Measurements from ENCODE around the gene DRAM2. TPM values are rescaled to one million over a fixed set of nuclear protein-coding genes. Genes with fewer than 3 reads are reported as not detected.

Gene DRAM2
- total RNA-seq, result 10 to 100 TPM; 59.8 to 62.1 TPM
- long read RNA-seq, transcript DRAM2-208 (9 exons, 1,872 nt), result major isoform, 21 of 78 reads
- long read RNA-seq, partial matches to known transcripts, result 0 of 78 reads
- long read RNA-seq, other reads (novel, unspliced or antisense), result 57 of 78 reads

DNA sequence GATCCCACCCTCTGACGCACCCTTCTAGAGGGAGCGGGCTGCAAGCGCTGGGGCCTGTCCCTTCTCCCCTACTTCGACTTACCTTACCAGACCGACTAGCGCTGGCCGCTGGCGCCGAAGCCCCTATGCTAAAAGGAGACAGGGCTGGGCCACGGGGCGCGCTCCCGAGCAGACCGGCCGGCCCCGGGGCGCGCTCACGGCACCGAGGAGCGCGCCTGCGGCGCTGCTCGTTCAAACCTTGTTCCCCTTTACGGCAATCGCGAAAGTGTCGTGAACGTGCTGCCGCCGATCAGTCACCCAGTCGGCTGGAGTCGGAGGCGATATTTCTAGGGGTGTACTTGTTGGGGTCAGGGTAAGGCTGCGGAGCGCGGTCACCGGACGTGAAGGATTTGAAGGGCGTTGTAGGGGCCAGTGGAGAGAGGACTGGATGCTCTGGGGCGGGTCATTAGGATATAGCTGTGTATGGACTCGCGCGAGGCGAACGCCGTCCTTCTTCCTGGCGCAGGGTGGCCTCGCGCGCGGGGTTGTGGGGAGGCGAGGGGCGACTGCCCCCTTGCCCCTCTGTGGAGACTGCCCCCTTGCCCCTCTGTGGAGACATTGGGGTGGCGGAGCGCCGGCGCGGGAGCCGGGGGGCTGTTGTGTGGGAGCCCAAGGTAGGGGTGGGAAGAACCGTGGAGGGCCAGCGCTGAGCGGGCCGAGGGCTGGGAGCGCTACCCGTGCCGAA, at the start of gene DRAM2, which contains the start of gene CEPT1:
Gene DRAM2, minus strand, starts transcription at position 138 of the 724 bp plus-strand sequence. CDS start 8,539 bp downstream, outside the sequence.
Gene CEPT1, plus strand, starts transcription at position 268 of the 724 bp plus-strand sequence. CDS start 7,492 bp downstream, outside the sequence.
- ATAC-seq (peak; percentile 94), DNase-seq (peak; percentile 99 to 100)
- intact Hi-C loops (cut with DNase I, micrococcal nuclease), result no loop called here

DNA sequence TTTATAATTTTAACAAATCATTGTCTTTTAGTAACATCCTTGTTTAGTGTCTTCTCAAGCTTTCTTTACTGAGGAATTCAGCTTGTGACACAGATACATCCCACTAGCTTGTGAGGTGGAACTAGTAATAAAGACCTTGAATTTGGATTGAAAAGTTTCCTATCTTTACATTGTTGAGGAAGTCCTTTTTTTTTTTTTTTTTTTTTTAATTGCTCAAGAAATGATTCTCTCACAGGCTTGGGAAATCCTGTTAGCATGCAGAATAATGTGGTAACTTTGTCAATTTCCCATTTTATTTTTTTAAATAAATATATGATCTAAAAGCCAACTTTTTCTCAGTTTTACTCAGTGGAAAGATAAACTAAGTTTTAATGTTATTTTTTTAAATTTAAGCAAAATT, 44.8 kb upstream of the DRAM2 start:
- ATAC-seq, result no peak
- DNase-seq, result no peak
- intact Hi-C loops (cut with DNase I, micrococcal nuclease), result no loop called here

DNA sequence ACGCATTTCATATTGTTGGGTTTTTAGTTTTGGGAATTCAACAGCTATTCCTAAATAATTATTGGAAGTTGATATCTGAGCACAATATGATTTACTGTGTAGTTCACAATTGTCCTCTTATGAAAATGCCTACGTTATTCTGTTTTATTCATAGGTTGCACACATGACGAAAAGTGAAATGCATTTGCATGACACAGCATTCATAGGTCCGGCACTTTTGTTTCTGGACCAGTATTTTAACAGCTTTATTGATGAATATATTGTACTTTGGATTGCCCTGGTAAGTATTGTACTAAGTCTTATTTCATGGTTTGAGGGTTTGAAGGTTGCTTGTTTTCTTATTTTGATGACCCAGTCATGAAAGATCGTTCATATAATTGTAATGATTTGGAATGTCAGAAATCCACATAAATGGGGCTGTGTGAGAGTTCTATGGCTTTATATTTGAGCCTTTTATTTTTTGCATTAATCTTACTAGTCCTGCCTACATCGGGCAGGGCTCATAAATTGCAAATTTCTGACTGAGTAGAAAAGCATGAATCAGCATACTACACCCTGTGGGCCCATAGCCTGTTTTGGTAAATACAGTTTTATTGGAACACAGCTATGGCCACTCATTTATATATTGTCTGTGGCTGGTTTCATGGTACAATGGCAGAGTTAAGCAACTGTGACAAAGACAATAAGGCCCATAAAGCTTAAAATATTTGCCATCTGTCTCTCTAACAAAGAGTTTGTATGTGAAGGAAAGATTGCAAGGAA, 43.6 kb upstream of the DRAM2 start:
- no peak for DNase-seq
- ATAC-seq, result peak; percentile 52
- intact Hi-C loops (cut with DNase I, micrococcal nuclease), result no loop called here

DNA sequence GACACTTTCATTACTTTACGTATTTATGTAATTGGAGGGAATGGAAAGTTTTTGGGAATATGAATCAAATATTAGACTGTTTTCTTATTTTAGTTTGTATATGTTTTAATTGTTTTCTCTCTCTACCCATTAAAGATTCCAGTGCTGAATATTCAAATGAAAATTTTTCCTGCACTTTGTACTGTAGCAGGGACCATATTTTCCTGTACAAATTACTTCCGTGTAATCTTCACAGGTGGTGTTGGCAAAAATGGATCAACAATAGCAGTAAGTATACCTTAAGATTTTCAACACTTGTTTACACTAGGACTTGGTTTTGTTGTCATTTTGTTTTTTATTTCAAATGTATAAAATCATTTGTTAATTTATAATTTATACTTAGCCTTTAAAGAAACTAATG, 42.2 kb upstream of the DRAM2 start:
- no peak for DNase-seq

DNA sequence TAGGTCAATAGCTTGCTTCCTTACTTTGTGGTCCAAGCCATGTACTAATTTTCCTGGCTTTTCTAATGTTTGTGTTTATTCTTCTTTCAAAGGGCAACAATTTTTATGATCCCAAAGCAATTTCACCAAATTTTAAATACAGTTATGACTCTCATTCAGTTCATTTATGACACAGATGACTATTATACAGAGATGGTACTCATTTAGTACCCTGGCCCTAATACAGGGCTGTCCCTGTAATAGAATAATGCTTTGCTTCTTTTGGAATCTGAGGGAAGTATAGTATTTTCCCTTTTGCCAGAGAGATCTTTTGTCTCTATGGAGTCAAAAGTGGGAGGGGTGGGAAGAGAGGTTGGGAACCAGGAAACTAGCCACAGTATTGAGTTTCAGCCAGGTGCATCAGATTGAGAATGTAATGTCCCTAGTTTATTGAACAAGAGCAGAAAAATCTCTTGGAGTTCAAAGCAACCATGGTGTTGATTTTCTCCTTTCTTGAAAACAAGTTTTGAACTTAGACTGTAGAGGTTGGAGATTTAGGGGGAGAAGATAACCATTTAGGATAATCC, 40.2 kb upstream of the DRAM2 start:
- ATAC-seq (peak; percentile 52), DNase-seq (no peak)
- intact Hi-C loops (cut with DNase I, micrococcal nuclease), result no loop called here

More for the DNA sequence above, 42.2 kb upstream of the DRAM2 start:
- intact Hi-C loops (cut with DNase I, micrococcal nuclease), result no loop called here
- ATAC-seq, result peak; percentile 80

DNA sequence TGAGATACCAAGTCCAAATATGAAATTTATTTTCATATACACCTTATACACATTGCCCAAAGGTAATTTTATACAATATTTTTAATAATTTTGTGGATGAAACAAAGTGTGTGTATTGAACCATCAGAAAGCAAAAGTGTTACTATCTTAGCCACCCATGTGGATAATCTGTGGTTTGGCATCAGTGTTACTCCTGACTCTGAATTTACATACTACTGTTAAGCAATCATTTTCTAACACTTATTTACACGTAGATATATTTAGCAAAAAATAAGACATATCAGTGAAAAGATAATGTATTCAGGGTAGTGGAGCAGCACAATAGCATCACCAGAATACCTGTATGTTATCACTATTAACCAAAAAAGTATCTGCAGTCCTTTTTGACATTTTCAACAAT, 36.8 kb upstream of the DRAM2 start:
- intact Hi-C loops (cut with DNase I, micrococcal nuclease), result no loop called here
- DNase-seq (no peak), ATAC-seq (no peak)

DNA sequence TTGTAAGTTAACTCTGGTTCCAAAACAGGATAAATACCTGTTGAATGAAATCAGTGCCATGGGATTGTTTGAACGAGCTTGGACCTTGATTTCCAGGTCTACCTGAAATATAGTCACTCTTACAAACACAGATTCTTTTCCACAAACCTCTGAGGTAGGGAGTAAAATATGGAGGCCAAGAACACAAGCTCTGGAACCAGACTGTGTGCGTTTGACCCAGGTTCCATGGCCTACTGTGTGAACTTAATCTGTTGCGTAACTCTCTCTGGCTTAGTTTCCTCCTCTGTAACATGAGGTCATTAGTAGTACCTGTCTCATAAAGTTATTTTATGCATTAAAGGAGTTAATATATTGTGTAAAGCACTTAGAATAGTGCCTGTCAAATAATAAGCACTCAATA, 35.5 kb upstream of the DRAM2 start:
- intact Hi-C loops (cut with DNase I, micrococcal nuclease), result no loop called here
- no peak for DNase-seq
- no peak for ATAC-seq

DNA sequence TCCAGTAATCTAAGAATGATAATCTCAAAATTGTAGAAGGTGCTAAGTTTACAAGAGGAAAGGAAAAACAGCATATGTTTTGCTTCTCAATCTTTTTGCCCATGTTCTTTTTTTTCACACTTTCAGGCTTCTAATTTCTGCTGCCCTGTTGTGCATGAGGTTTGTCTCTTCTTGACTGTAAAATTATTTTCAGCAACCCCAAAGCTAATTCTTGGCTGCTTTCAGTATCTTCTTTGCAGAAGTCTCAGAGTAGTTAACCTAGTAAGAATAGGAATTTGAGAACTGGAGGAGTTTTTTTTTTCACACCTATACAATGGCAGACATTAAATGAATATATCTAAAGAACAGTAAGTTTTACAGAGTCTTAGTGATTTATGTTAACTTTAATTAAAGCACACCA, 34.2 kb upstream of the DRAM2 start:
- no peak for DNase-seq
- ATAC-seq, result no peak
- intact Hi-C loops (cut with DNase I, micrococcal nuclease), result no loop called here

DNA sequence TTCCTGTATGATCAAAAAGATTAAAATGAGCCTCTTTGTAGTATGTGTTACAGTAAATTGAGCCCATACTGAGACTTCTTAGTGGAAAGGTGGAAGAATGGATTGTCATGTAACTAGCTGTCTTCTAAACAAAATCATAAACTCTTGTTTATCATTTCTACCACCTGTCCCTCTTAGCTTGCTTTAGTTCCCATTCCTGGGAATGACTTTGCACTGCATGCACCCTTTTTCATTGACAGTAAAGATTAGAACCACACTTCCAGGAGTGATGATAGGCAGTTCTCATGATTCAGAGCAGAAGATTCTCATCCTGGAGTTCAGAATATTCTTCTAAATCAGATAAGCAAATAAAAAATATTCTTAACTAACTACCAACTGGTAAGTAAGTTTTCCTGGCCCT, 32.6 kb upstream of the DRAM2 start:
- no peak for ATAC-seq
- intact Hi-C loops (cut with DNase I, micrococcal nuclease), result no loop called here
- DNase-seq, result no peak

DNA sequence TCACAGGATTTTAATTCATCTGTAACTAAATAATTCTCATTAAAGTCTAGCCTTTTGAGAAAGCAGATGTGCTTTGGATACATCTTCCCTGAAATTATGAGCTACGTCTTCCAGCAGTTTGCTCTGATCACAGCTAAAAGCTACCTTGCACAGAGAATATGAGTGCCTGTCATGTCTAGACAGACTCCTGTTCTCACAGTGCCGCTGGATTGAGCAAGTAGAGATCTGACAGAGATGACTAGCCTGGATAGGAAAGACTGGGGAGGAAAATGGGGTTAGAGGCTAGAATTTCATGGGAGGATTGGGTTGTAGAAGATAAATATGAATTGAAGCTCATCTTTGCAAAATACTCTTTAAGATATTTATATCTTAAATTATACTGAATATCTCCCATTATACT, 24.3 kb upstream of the DRAM2 start:
- intact Hi-C loops (cut with DNase I, micrococcal nuclease), result no loop called here
- ATAC-seq (no peak), DNase-seq (no peak)

DNA sequence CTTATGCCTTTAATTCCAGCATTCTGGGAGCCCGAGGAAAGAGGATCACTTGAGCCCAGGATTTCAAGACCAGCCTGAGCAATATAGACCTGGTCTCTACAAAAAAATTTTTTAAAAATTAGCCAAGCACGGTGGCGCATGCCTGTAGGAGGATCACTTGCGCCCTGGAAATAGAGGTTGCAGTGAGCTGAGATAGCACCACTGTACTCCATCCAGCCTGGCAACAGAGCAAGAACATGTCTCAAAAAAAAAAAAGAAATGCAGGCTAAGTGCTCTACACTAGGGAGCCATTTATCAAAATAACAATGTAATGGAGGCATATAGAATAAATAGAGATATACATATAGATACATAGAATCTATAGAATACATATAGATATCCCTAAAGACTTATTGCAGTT, 23.5 kb upstream of the DRAM2 start:
- ATAC-seq (no peak), DNase-seq (no peak)
- intact Hi-C loops (cut with DNase I, micrococcal nuclease), result no loop called here

DNA sequence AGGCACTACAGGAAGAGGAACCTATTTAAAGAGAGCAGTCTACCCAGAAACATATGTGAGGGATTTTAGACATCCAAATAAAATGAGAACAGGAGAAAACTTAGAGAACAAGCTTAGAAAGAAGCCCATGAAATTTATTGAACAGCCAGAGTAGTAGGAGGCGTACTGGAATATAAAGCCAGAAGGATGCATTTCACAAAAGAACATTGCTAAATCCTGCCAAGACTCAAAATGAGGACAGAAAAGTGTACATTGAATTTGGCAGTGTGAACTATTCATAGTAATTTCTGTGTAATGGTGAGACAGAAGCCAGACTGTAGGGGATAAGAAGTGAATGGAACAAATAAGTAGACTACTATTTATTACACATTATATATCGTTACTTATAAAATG, 22.6 kb upstream of the DRAM2 start:
- ATAC-seq, result no peak
- no peak for DNase-seq
- intact Hi-C loops (cut with DNase I, micrococcal nuclease), result no loop called here

DNA sequence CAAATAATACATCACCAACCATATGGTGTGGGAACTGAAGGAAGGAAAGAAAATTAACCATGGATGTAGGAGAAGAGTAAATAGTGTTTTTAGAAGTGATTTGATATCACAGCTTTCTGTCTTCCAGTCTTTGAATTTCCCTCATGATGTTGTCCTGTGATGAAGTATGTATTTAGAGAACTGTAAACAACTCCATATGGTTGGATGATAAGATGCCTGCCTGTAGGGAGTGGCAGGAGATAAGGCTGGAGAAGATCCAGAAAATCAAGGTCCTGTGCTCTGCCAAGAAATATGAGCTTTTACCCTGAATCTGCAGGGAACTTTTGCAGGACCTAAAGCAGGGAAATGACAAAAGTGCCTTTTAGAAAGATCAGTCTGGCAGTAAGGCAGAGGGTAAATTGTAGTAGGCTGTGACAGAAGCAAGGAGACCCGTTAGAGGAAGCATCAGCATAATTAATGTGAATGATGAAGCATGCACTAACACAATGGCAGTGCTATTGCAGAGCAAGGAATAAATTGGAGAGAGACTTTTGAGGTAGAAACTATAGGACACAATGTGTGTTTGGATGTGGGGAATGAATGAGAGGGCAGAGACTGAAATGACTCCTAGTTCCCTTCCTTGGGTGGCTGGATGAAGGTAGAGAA, 22.1 kb upstream of the DRAM2 start:
- intact Hi-C loops (cut with DNase I, micrococcal nuclease), result no loop called here
- ATAC-seq, result peak; percentile 90
- DNase-seq, result no peak

DNA sequence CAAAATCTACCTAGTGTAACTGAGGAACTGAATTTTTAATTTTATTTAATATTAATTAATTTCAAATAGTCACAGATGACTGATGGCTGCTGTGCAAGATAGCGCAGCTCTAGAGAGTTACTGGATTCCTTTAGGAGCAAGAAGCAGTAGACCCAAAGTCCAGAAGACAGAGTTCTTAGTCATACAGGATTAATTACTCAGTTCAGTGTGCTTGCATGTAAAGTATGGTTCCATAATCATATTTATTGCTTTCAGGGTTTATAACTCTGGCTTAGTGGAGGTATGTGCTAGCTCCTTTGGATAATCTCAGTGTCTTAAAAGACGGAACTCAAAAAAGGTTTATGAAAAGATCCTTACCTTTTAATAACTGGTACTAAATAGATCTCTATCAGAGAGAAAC, 17.5 kb upstream of the DRAM2 start:
- intact Hi-C loops (cut with DNase I, micrococcal nuclease), result no loop called here
- ATAC-seq (peak; percentile 75), DNase-seq (no peak)

DNA sequence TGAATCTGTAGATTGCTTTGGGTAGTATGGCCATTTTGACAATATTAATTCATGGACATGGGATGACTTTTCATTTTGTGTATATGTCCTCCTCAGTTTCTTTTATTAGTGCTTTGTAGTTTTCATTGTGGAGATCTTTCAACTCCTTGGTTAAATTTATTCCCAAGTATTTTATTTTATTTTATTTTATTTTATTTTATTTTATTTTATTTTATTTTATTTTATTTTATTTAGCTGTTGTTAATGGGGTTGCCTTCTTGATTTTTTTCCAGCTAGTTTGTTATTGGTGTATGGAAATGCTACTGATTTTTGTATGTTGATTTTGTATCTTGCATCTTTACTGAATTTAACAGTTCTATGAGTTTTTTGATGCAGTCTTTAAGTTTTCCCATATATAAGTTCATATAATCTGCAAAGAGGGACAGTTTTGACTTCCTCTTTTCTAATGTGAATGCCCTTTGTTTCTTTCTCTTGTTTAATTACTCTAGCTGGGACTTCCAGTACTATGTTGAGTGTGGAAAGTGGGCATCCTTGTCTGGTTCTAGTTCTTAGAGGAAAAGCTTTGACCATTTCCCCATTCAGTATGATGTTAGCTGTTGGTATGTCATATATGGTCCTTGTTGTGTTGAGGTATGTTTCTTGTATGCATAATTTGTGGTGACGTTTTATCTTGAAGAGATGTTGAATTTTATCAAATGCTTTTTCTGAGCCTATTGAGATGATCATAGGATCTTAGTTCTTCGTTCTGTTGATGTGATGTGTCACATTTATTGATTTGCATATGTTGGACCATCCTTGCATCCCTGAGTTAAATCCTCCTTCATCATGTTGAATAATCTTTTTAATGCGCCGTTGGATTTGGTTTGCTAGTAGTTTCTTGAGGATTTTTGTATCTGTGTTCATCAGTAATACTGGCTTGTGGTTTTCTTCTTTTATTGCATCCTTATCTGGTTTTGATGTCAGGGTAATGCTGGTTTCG, 14.4 kb upstream of the DRAM2 start:
- intact Hi-C loops (cut with DNase I, micrococcal nuclease), result no loop called here
- ATAC-seq (no peak), DNase-seq (no peak)

DNA sequence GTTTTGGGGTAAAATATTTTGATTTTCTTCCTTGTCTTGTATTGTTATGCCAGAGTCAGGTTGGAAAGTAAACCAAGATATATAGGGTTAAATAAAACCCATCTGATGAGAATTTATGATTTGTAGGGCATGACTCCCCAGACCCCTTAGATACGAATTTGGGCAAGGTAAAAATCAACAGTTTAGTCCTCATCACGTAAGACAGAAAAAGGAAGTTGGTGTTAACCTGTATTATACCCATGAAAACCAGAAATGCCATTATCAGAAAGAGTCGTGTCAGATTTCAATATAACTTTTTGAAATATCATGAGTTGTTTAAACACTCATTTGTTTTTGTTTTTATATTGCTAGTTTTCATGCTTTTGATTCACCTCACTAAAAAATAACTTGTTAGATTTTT, 11.9 kb upstream of the DRAM2 start:
- ATAC-seq (no peak), DNase-seq (no peak)
- intact Hi-C loops (cut with DNase I, micrococcal nuclease), result no loop called here

DNA sequence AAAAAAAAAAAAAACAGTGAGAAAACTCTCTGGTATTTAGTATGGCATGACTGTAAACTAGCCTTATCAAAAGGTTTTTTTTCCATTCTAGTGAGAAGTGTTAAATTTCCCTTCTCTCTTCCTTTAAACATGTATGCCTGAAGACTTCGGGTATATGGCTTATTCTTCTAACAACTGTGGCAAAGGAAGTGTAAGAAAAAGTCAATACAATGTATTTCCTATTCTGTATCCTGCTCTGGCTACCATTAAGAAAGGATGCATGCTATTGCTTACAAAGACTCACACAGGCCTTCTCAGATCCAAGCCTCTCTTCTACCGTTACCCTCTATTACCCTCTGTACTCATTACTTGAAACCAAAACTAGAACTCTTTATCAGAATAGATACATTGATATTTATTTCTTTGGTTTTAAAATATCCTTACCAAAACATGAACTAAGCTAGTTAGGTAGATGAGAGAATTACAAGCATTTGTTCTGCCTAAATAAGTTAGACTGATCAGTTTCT, 8.5 kb upstream of the DRAM2 start:
- intact Hi-C loops (cut with DNase I, micrococcal nuclease), result no loop called here
- no peak for DNase-seq
- ATAC-seq, result no peak

DNA sequence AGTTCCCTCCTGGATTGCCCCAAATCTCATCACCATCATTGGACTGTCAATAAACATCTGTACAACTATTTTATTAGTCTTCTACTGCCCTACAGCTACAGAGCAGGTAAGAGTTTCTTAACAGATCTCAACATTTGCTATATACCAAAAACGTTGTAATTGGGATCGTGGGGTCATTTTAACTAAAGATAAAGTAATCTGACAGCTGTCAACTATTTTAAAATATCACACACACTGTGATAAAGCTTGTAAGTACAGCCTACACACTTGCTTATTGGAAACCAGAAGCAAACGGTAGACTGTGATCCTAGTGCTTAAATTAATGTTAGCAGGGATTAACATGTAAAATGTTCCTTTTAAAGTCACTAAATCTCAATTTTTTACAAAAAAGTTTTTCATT, 8.1 kb upstream of the DRAM2 start:
- DNase-seq (no peak), ATAC-seq (no peak)
- intact Hi-C loops (cut with DNase I, micrococcal nuclease), result no loop called here

Data from left colon (tissue), 2 donors.